ENCODE data around the gene UBE2O.

The UBE2O gene

GRCh38 chr17:76452660-76453430, at the start of gene UBE2O:
TSS of gene UBE2O (minus strand) at chr17:76453152. CDS start at chr17:76453141, 11 bp downstream.
- DNase-seq: peak; percentile 72 to 92

- no peak for DNase-seq
These were observed 48.9 kb upstream of the UBE2O start for GRCh38 chr17:76501827-76502307.

- DNase-seq: peak; percentile 73 to 90
These were observed 48.3 kb upstream of the UBE2O start, which contains the start of gene RHBDF2 for GRCh38 chr17:76501018-76501826. TSS of gene RHBDF2 (minus strand) at chr17:76501423. CDS start at chr17:76481524, 19,899 bp downstream.

- DNase-seq: no peak
These were observed 47.7 kb upstream of the UBE2O start for GRCh38 chr17:76500747-76501017.

GRCh38 chr17:76500074-76500746, 47.3 kb upstream of the UBE2O start:
- DNase-seq: peak; percentile 59 to 72

- DNase-seq: no peak
These were observed 46.3 kb upstream of the UBE2O start for GRCh38 chr17:76499267-76499667.

- no peak for DNase-seq
These were observed 45.9 kb upstream of the UBE2O start for GRCh38 chr17:76498876-76499251.

- peak; percentile 41 to 69 for DNase-seq
These were observed 45.3 kb upstream of the UBE2O start for GRCh38 chr17:76497979-76498875.

GRCh38 chr17:76497699-76497978, 44.7 kb upstream of the UBE2O start:
- no peak for DNase-seq

GRCh38 chr17:76496464-76496863, 43.5 kb upstream of the UBE2O start:
- peak; percentile 43 to 87 for DNase-seq

- DNase-seq: no peak
These were observed 42.9 kb upstream of the UBE2O start for GRCh38 chr17:76495663-76496400.

- peak in 1 of 2 donors; percentile 19 for DNase-seq
These were observed 40.7 kb upstream of the UBE2O start for GRCh38 chr17:76493505-76494167.

GRCh38 chr17:76492989-76493501, 40.1 kb upstream of the UBE2O start:
- DNase-seq: peak; percentile 95 to 99

- DNase-seq: peak; percentile 78 to 88
These were observed 39.4 kb upstream of the UBE2O start for GRCh38 chr17:76492123-76492988.

- DNase-seq: peak in 1 of 2 donors; percentile 40
These were observed 38.5 kb upstream of the UBE2O start for GRCh38 chr17:76491271-76492122.

GRCh38 chr17:76490112-76490710, 37.3 kb upstream of the UBE2O start:
- DNase-seq: no peak

GRCh38 chr17:76487451-76488192, 34.7 kb upstream of the UBE2O start:
- no peak for DNase-seq

- DNase-seq: peak in 1 of 2 donors; percentile 20
These were observed 32.6 kb upstream of the UBE2O start for GRCh38 chr17:76485569-76485968.

All from inflammatory macrophage treated with lipopolysaccharide for 1 hour (primary cell).